ENCODE measurements around the gene HSPA1A. TPM values are rescaled to one million over a fixed set of nuclear protein-coding genes. Genes with fewer than 3 reads are reported as not detected.
A peak's percentile ranks its signal among the peaks of the same experiment; 100 is the strongest.

HSPA1A gene
- total RNA-seq, result 35.6 and 53.8 TPM in 2 replicates

GRCh38 chr6:31815025-31815838 lies at the start of gene HSPA1A, which contains the start of gene HSPA1L:
Gene HSPA1A, plus strand, starts transcription at chr6:31815543. Its CDS starts 214 bp downstream, at chr6:31815757.
Gene HSPA1L, minus strand, starts transcription at chr6:31815283. Its CDS starts 3,311 bp downstream, at chr6:31811972.

GRCh38 chr6:31776989-31777666 lies 38.2 kb upstream of the HSPA1A start, which contains the start of gene VWA7:
Gene VWA7, minus strand, starts transcription at chr6:31777328. Its CDS starts 549 bp downstream, at chr6:31776779.

GRCh38 chr6:31795616-31796298 lies 19.6 kb upstream of the HSPA1A start, which contains the start of gene VARS1:
Gene VARS1, minus strand, starts transcription at chr6:31795752. Its CDS starts 535 bp downstream, at chr6:31795217.

GRCh38 chr6:31806470-31807272 lies 8.7 kb upstream of the HSPA1A start, which contains the start of gene LSM2:
Gene LSM2, minus strand, starts transcription at chr6:31806966. Its CDS starts 209 bp downstream, at chr6:31806757.

GRCh38 chr6:31827286-31828079 lies 12.1 kb downstream of the HSPA1A start, which contains the start of gene HSPA1B:
Gene HSPA1B, plus strand, starts transcription at chr6:31827738. Its CDS starts 213 bp downstream, at chr6:31827951.

GRCh38 chr6:31862344-31863235 lies 47.2 kb downstream of the HSPA1A start, which contains the start of gene NEU1:
Gene NEU1, minus strand, starts transcription at chr6:31862821. Its CDS starts 45 bp downstream, at chr6:31862776.

Small RNA genes within 50 kb of the gene (small RNA-seq; reads per million reads assigned to genes)
- gene RF00019 (not detected), gene SNORD48 (26.9 reads per million, percentile 97 among the genes with 10 or more reads in this experiment), gene SNORD52 (not detected)

Other genes with a start within 250 kb of the HSPA1A start
- gene LTA, start 243.3 kb upstream of the HSPA1A start, total RNA-seq, result not detected in 2 replicates
- not detected in 2 replicates for gene TNF, start 240.0 kb upstream of the HSPA1A start, total RNA-seq
- not detected in 2 replicates for gene LTB, start 233.1 kb upstream of the HSPA1A start, total RNA-seq
- not detected in 2 replicates for gene LST1, start 229.3 kb upstream of the HSPA1A start, total RNA-seq
- not detected in 2 replicates for gene NCR3, start 222.5 kb upstream of the HSPA1A start, total RNA-seq
- gene AIF1, start 200.3 kb upstream of the HSPA1A start, total RNA-seq, result not detected in 2 replicates
- 54.7 and 90.9 TPM in 2 replicates for gene PRRC2A, start 194.8 kb upstream of the HSPA1A start, total RNA-seq
- 145 and 182 TPM in 2 replicates for gene BAG6, start 162.9 kb upstream of the HSPA1A start, total RNA-seq
- gene APOM, start 159.6 kb upstream of the HSPA1A start, total RNA-seq, result 0.59 and 1.1 TPM in 2 replicates
- gene C6orf47, start 154.8 kb upstream of the HSPA1A start, total RNA-seq, result 12.5 and 15.8 TPM in 2 replicates
- 24.3 and 26.4 TPM in 2 replicates for gene GPANK1, start 150.5 kb upstream of the HSPA1A start, total RNA-seq
- 130 and 189 TPM in 2 replicates for gene CSNK2B, start 149.5 kb upstream of the HSPA1A start, total RNA-seq
- gene LY6G5B, start 145.6 kb upstream of the HSPA1A start, total RNA-seq, result 3.3 and 4.3 TPM in 2 replicates
- gene LY6G5C, start 134.5 kb upstream of the HSPA1A start, total RNA-seq, result 0.37 and 0.39 TPM in 2 replicates
- gene ABHD16A, start 112.2 kb upstream of the HSPA1A start, total RNA-seq, result 29.4 and 34.0 TPM in 2 replicates
- not detected in 2 replicates for gene LY6G6F, start 108.7 kb upstream of the HSPA1A start, total RNA-seq
- not detected in 2 replicates for gene LY6G6D, start 100.2 kb upstream of the HSPA1A start, total RNA-seq
- not detected in 2 replicates for gene LY6G6C, start 93.8 kb upstream of the HSPA1A start, total RNA-seq
- gene MPIG6B, start 92.2 kb upstream of the HSPA1A start, total RNA-seq, result not detected in 2 replicates
- gene DDAH2, start 86.2 kb upstream of the HSPA1A start, total RNA-seq, result 22.7 and 32.0 TPM in 2 replicates
- 927 and 1,210 TPM in 2 replicates for gene CLIC1, start 79.0 kb upstream of the HSPA1A start, total RNA-seq
- gene MSH5, start 75.5 kb upstream of the HSPA1A start, total RNA-seq, result 16.9 and 29.1 TPM in 2 replicates
- 0.59 and 1.1 TPM in 2 replicates for gene SAPCD1, start 52.9 kb upstream of the HSPA1A start, total RNA-seq
- gene VWA7, start 38.2 kb upstream of the HSPA1A start, total RNA-seq, result under 0.01 and 0.98 TPM in 2 replicates
- 88.6 and 117 TPM in 2 replicates for gene VARS1, start 19.8 kb upstream of the HSPA1A start, total RNA-seq
- 37.1 and 48.9 TPM in 2 replicates for gene LSM2, start 8.6 kb upstream of the HSPA1A start, total RNA-seq
- 0.37 and 0.39 TPM in 2 replicates for gene HSPA1L, start 260 bp upstream of the HSPA1A start, total RNA-seq
- gene HSPA1B, start 12.2 kb downstream of the HSPA1A start, total RNA-seq, result 77.8 and 79.0 TPM in 2 replicates
- gene NEU1, start 47.3 kb downstream of the HSPA1A start, total RNA-seq, result 55.9 and 56.1 TPM in 2 replicates
- gene SLC44A4, start 63.5 kb downstream of the HSPA1A start, total RNA-seq, result not detected in 2 replicates
- gene EHMT2, start 82.2 kb downstream of the HSPA1A start, total RNA-seq, result 43.4 and 50.4 TPM in 2 replicates
- 1.5 and 1.8 TPM in 2 replicates for gene ZBTB12, start 86.5 kb downstream of the HSPA1A start, total RNA-seq
- gene C2, start 112.2 kb downstream of the HSPA1A start, total RNA-seq, result 0.59 and 2.9 TPM in 2 replicates
- 6.3 and 10.7 TPM in 2 replicates for gene CFB, start 130.6 kb downstream of the HSPA1A start, total RNA-seq
- gene NELFE, start 143.4 kb downstream of the HSPA1A start, total RNA-seq, result 97.9 and 114 TPM in 2 replicates
- 55.5 and 55.7 TPM in 2 replicates for gene SKIC2, start 143.6 kb downstream of the HSPA1A start, total RNA-seq
- gene DXO, start 156.6 kb downstream of the HSPA1A start, total RNA-seq, result 13.5 and 15.1 TPM in 2 replicates
- gene C4A, start 166.5 kb downstream of the HSPA1A start, total RNA-seq, result 1.4 and 2.6 TPM in 2 replicates
- 1.4 and 1.5 TPM in 2 replicates for gene C4B, start 199.3 kb downstream of the HSPA1A start, total RNA-seq
- gene CYP21A2, start 222.9 kb downstream of the HSPA1A start, total RNA-seq, result under 0.01 TPM in 1 of 2 replicates, not detected in the other

Data from subcutaneous preadipocyte (primary cell).